Mucosa of gallbladder (tissue), 1 donor: ENCODE data around the gene ARHGAP23. TPM values are rescaled to one million over a fixed set of nuclear protein-coding genes. Genes with fewer than 3 reads are reported as not detected.
"Not testable (repeated sequence)": the region's sequence is repeated elsewhere in the genome, so short reads cannot be mapped to it uniquely, and the experiment has no call there.

Experiments
- DNase-seq: peaks from one replicate; pipeline ENCODE4 v3.0.0-alpha.2; 2020; ENCODE audit warnings: low spot score
- total RNA-seq: library from RNA; stranded (reverse); gene quantifications from one replicate; pipeline ENCODE4 v1.2.1, GENCODE V29; 2021
- donor health status: DM: no; HTN: no; CAD: no.

ARHGAP23 gene
- total RNA-seq, 1 donor from 2014 or later, result 37.6 TPM

- DNase-seq, result no peak
Measured at GRCh38 chr17:38460716-38461630, 32.7 kb downstream of the ARHGAP23 start.

GRCh38 chr17:38461683-38462082, 33.4 kb downstream of the ARHGAP23 start:
- DNase-seq, result no peak

- DNase-seq, result peak; percentile 50
Measured at GRCh38 chr17:38463451-38463858, 35.2 kb downstream of the ARHGAP23 start.

GRCh38 chr17:38464251-38464722, 36.0 kb downstream of the ARHGAP23 start:
- DNase-seq, result no peak

GRCh38 chr17:38464723-38465390, 36.6 kb downstream of the ARHGAP23 start:
- peak; percentile 78 for DNase-seq

GRCh38 chr17:38465391-38466345, 37.4 kb downstream of the ARHGAP23 start:
- no peak for DNase-seq

GRCh38 chr17:38466346-38467315, 38.4 kb downstream of the ARHGAP23 start:
- DNase-seq, result no peak

- DNase-seq, result no peak
Measured at GRCh38 chr17:38467491-38467890, 39.2 kb downstream of the ARHGAP23 start.

GRCh38 chr17:38469875-38470274, 41.6 kb downstream of the ARHGAP23 start:
- no peak for DNase-seq

GRCh38 chr17:38471253-38471652, 43.0 kb downstream of the ARHGAP23 start:
- not testable (repeated sequence) for DNase-seq

- not testable (repeated sequence) for DNase-seq
Measured at GRCh38 chr17:38474666-38475065, 46.4 kb downstream of the ARHGAP23 start.

GRCh38 chr17:38476549-38476948, 48.3 kb downstream of the ARHGAP23 start:
- no peak for DNase-seq

GRCh38 chr17:38477417-38477816, 49.2 kb downstream of the ARHGAP23 start:
- DNase-seq, result not testable (repeated sequence)

- not testable (repeated sequence) for DNase-seq
Measured at GRCh38 chr17:38477951-38478350, 49.7 kb downstream of the ARHGAP23 start.

- DNase-seq, result not testable (repeated sequence)
Measured at GRCh38 chr17:38478667-38479066, 50.4 kb downstream of the ARHGAP23 start.

- DNase-seq, result not testable (repeated sequence)
Measured at GRCh38 chr17:38482039-38482699, 53.9 kb downstream of the ARHGAP23 start.

GRCh38 chr17:38482700-38483043, 54.4 kb downstream of the ARHGAP23 start:
- not testable (repeated sequence) for DNase-seq

- DNase-seq, result peak; percentile 69
Measured at GRCh38 chr17:38484242-38485145, 56.2 kb downstream of the ARHGAP23 start.

- no peak for DNase-seq
Measured at GRCh38 chr17:38485146-38485468, 56.8 kb downstream of the ARHGAP23 start.
